H1 (cell line): Measurements from ENCODE around the gene ANKH. TPM values are rescaled to one million over a fixed set of nuclear protein-coding genes. Genes with fewer than 3 reads are reported as not detected.

ENCODE experiments used
- CTCF ChIA-PET: fragments of 300-600 bp; sonication (Branson Sonifier 250); formaldehyde crosslinking; loops from one replicate; lab custom pipeline; 2021; ENCODE audit not compliant: partially characterized antibody; lab: Charles Lee
- POLR2A ChIA-PET: fragments of 300-600 bp; sonication (Branson Sonifier 250); formaldehyde crosslinking; loops from one replicate; lab custom pipeline; 2021; ENCODE audit warnings: inconsistent platforms; ENCODE audit not compliant: partially characterized antibody; lab: Charles Lee
- DNase-seq, 2 experiments: peaks; one replicate each; pipeline versions ENCODE4 v3.0.0 to v3.0.0-alpha.2; 2010 to 2022; ENCODE audit warnings: low spot score in 2 of 2, low read depth in 1 of 2, mixed read lengths in 1 of 2
- FAIRE-seq: peaks from 2 replicates; lab custom pipeline; 2011; peaks lifted over from hg19 to GRCh38; lab: Jason Lieb, UNC
- H2AFZ ChIP-seq: 2 replicates; pipeline ENCODE4 v1.8.1; 2012; ENCODE audit warnings: low read length, inconsistent platforms
- H2AK5ac ChIP-seq: 2 replicates; pipeline ENCODE4 v1.6.1; 2013; ENCODE audit warnings: low read depth, low read length
- H2BK120ac ChIP-seq: replicated peaks from 2 replicates; pipeline ENCODE3; 2013; ENCODE audit warnings: low read depth, low read length, inconsistent platforms
- H2BK12ac ChIP-seq: 2 replicates; pipeline ENCODE4 v1.6.1; 2013; ENCODE audit warnings: low read depth, low read length
- H2BK15ac ChIP-seq: 2 replicates; pipeline ENCODE4 v1.6.1; 2013; ENCODE audit warnings: low read length
- H2BK20ac ChIP-seq: 2 replicates; pipeline ENCODE4 v1.6.1; 2013; ENCODE audit warnings: low read length
- H2BK5ac ChIP-seq: 2 replicates; pipeline ENCODE4 v1.6.1; 2013; ENCODE audit warnings: low read depth, low read length
- H3K14ac ChIP-seq: 2 replicates; pipeline ENCODE4 v1.6.1; 2013; ENCODE audit warnings: inconsistent platforms; ENCODE audit not compliant: insufficient read length
- H3K18ac ChIP-seq: 2 replicates; pipeline ENCODE4 v1.6.1; 2013; ENCODE audit warnings: low read length; ENCODE audit errors: extremely low read depth
- H3K23ac ChIP-seq: 2 replicates; pipeline ENCODE4 v1.6.1; 2013; ENCODE audit warnings: inconsistent platforms; ENCODE audit not compliant: insufficient read length
- H3K23me2 ChIP-seq: 2 replicates; pipeline ENCODE4 v1.6.1; 2013; ENCODE audit warnings: low read depth, low read length
- H3K27ac ChIP-seq: 2 replicates; pipeline ENCODE4 v1.6.1; 2011; ENCODE audit warnings: low read depth, low read length, inconsistent platforms
- H3K27me3 ChIP-seq, 4 experiments: replicated peaks in 1 of 4; 1 replicate in 1 of 4; 2 replicates in 3 of 4; pipeline versions ENCODE4 v1.6.1 to v1.8.1; 2011 to 2013; ENCODE audit warnings: low read length in 3 of 4, mild to moderate bottlenecking in 3 of 4, inconsistent platforms in 2 of 4, mixed read lengths in 2 of 4, moderate library complexity in 1 of 4; ENCODE audit not compliant: control insufficient read depth in 3 of 4, insufficient read depth in 3 of 4; ENCODE audit errors: extremely low read depth in 1 of 4
- H3K36me3 ChIP-seq, 4 experiments: 2 replicates each; pipeline versions ENCODE4 v1.6.1 to v1.8.1; 2011 to 2013; ENCODE audit warnings: mild to moderate bottlenecking in 4 of 4, low read length in 3 of 4, moderate library complexity in 2 of 4, control low read depth in 1 of 4, inconsistent platforms in 1 of 4; ENCODE audit not compliant: insufficient read depth in 4 of 4, control insufficient read depth in 2 of 4
- H3K4ac ChIP-seq: replicated peaks from 2 replicates; pipeline ENCODE3; 2013; ENCODE audit warnings: low read length, low read depth, mixed read lengths, inconsistent platforms; ENCODE audit not compliant: insufficient read length
- H3K4me1 ChIP-seq, 4 experiments: replicated peaks in 1 of 4; 1 replicate in 1 of 4; 2 replicates in 3 of 4; pipeline versions ENCODE4 v1.6.1 to v1.8.1; 2011 to 2013; ENCODE audit warnings: low read length in 3 of 4, inconsistent platforms in 2 of 4, mixed read lengths in 1 of 4; ENCODE audit not compliant: insufficient read depth in 4 of 4, control insufficient read depth in 3 of 4
- H3K4me2 ChIP-seq, 2 experiments: 2 replicates each; pipeline versions ENCODE4 v1.6.1 to v1.8.1; 2011 to 2013; ENCODE audit warnings: low read depth in 2 of 2, low read length in 2 of 2, control low read depth in 1 of 2, inconsistent platforms in 1 of 2, mild to moderate bottlenecking in 1 of 2; ENCODE audit not compliant: insufficient read depth in 1 of 2
- H3K4me3 ChIP-seq, 4 experiments: fragments of 200-600, 300-600 bp in 1 of 4; sonication (generic), shearing (Covaris generic), sonication (Bioruptor Twin) in 1 of 4; 2 replicates each; pipeline versions ENCODE4 v1.5.1 to v1.8.1; 2011 to 2016; ENCODE audit warnings: low read length in 4 of 4, low read depth in 3 of 4, control low read depth in 2 of 4, inconsistent platforms in 2 of 4, mild to moderate bottlenecking in 2 of 4, mixed read lengths in 1 of 4, moderate library complexity in 1 of 4; ENCODE audit not compliant: insufficient read depth in 2 of 4; ENCODE audit errors: extremely low read depth in 1 of 4
- H3K56ac ChIP-seq: replicated peaks from 2 replicates; pipeline ENCODE3; 2013; ENCODE audit warnings: low read depth, mild to moderate bottlenecking, mixed read lengths, low read length, inconsistent platforms; ENCODE audit not compliant: insufficient read length
- H3K79me1 ChIP-seq: 2 replicates; pipeline ENCODE4 v1.6.1; 2013; ENCODE audit warnings: low read depth, low read length, control low read depth
- H3K79me2 ChIP-seq, 2 experiments: 2 replicates each; pipeline versions ENCODE4 v1.6.1 to v1.8.1; 2012 to 2013; ENCODE audit warnings: low read length in 2 of 2, mild to moderate bottlenecking in 2 of 2, inconsistent platforms in 1 of 2; ENCODE audit not compliant: insufficient read depth in 2 of 2, control insufficient read depth in 1 of 2
- H3K9ac ChIP-seq, 4 experiments: replicated peaks in 1 of 4; 1 replicate in 1 of 4; 2 replicates in 3 of 4; pipeline versions ENCODE4 v1.6.1 to v1.8.1; 2011 to 2013; ENCODE audit warnings: low read depth in 3 of 4, low read length in 3 of 4, control low read depth in 2 of 4, mild to moderate bottlenecking in 2 of 4, moderate library complexity in 2 of 4, inconsistent platforms in 1 of 4; ENCODE audit errors: extremely low read depth in 1 of 4
- H3K9me3 ChIP-seq, 2 experiments: 2 replicates each; pipeline versions ENCODE4 v1.6.1 to v1.8.1; 2012 to 2013; ENCODE audit warnings: mild to moderate bottlenecking in 2 of 2, moderate library complexity in 2 of 2, control low read depth in 1 of 2, inconsistent platforms in 1 of 2, low read depth in 1 of 2, low read length in 1 of 2, mixed read lengths in 1 of 2; ENCODE audit not compliant: insufficient read depth in 2 of 2
- H4K20me1 ChIP-seq, 2 experiments: replicated peaks in 1 of 2; 2 replicates each; pipeline versions ENCODE3 to v1.8.1; 2011 to 2013; ENCODE audit warnings: inconsistent platforms in 2 of 2, low read length in 2 of 2, mild to moderate bottlenecking in 1 of 2; ENCODE audit not compliant: insufficient read depth in 2 of 2, control insufficient read depth in 1 of 2
- H4K5ac ChIP-seq: 2 replicates; pipeline ENCODE4 v1.6.1; 2013; ENCODE audit warnings: low read length, low read depth, mixed read lengths, inconsistent platforms; ENCODE audit not compliant: insufficient read length
- H4K8ac ChIP-seq: 2 replicates; pipeline ENCODE4 v1.8.0; 2013; ENCODE audit warnings: mild to moderate bottlenecking, moderate library complexity, low read length, inconsistent platforms; ENCODE audit not compliant: insufficient read depth; ENCODE audit errors: extremely low read depth
- H4K91ac ChIP-seq: replicated peaks from 2 replicates; pipeline ENCODE3; 2013; ENCODE audit warnings: low read length, mixed read lengths, inconsistent platforms; ENCODE audit not compliant: insufficient read length
- ATF2 ChIP-seq: IDR thresholded peaks from 2 replicates; pipeline ENCODE4 v1.6.1; 2012; ENCODE audit warnings: low read length, inconsistent platforms
- HDAC6 ChIP-seq: IDR thresholded peaks from one replicate; pipeline ENCODE4 v1.7.1; 2012; ENCODE audit warnings: low read depth, mild to moderate bottlenecking, inconsistent platforms, low read length, moderate library complexity
- POLR2AphosphoS5 ChIP-seq: IDR thresholded peaks from 2 replicates; pipeline ENCODE4 v1.6.1; 2011; ENCODE audit warnings: low read depth, low read length
- polyA plus RNA-seq, 7 experiments: library from polyadenylated mRNA; depleted of rRNA in 3 of 7; stranded (reverse) in 5 of 7; unstranded in 2 of 7; fragments of >200 nt in 5 of 7; fragments of 200-250 nt in 2 of 7; gene quantifications; 1 replicate in 5 of 7; 2 replicates in 1 of 7; 4 replicates in 1 of 7; pipeline versions ENCODE4 v1.2.1 to v1.2.3, GENCODE V29; 2011 to 2013; ENCODE audit warnings: missing spikeins in 2 of 7, mixed read lengths in 2 of 7
- total RNA-seq: library from RNA; stranded (reverse); fragmentation: NEBNext Ultra II Directional; extraction: Animal tissue kit (Norgen Biotek cat#: 25700); gene quantifications from 2 replicates; pipeline ENCODE4 v1.2.1, GENCODE V29; 2021

ANKH gene
- total and polyA plus RNA-seq, 2 of the 8 experiments (the other 6 are each of a cell fraction or from before 2014, with no cell fraction given) = 5.3 to 13.0 TPM

GRCh38 chr5:14851597-14851996, 20.0 kb downstream of the ANKH start:
- CTCF ChIA-PET = interaction anchor here (0.8 to 1.6 kb wide), 2 partner anchors 21 to 125 kb away, joined by 4 read pairs; no protein-coding TSS in a partner anchor

More at GRCh38 chr5:14851597-14851996, 20.0 kb downstream of the ANKH start:
- H2BK12ac ChIP-seq = no peak overlapping the region
- H3K79me2 ChIP-seq = no peaks in the 10 kb centered on the region
- no peak overlapping the region for H4K8ac ChIP-seq
- H3K4me2 ChIP-seq = no peak overlapping the region
- H4K91ac ChIP-seq = no peak overlapping the region
- no peak overlapping the region for H3K27ac ChIP-seq
- H3K9me3 ChIP-seq = no peaks in the 10 kb centered on the region
- H2BK120ac ChIP-seq = no peak overlapping the region
- no peak overlapping the region for H3K9ac ChIP-seq
- H3K14ac ChIP-seq = no peak overlapping the region
- no peaks in the 10 kb centered on the region for H3K36me3 ChIP-seq
- POLR2A ChIA-PET = no interaction called here
- no peak overlapping the region for H2AK5ac ChIP-seq
- H3K4me3 ChIP-seq = no peak overlapping the region
- no peak overlapping the region for H3K4ac ChIP-seq
- no peaks in the 10 kb centered on the region for H3K27me3 ChIP-seq
- H4K20me1 ChIP-seq = no peaks in the 10 kb centered on the region
- H4K5ac ChIP-seq = no peak overlapping the region
- FAIRE-seq (no peak), DNase-seq (no peak)
- TF ChIP-seq HDAC6 = no peak
- no peak for TF ChIP-seq ATF2
- no peak for TF ChIP-seq POLR2AphosphoS5
- no peak overlapping the region for H2BK20ac ChIP-seq
- H2AFZ ChIP-seq = no peak overlapping the region
- H2BK15ac ChIP-seq = no peak overlapping the region
- H3K56ac ChIP-seq = no peak overlapping the region
- H2BK5ac ChIP-seq = no peak overlapping the region
- no peak overlapping the region for H3K18ac ChIP-seq
- H3K23me2 ChIP-seq = no peaks in the 10 kb centered on the region
- no peak overlapping the region for H3K23ac ChIP-seq
- H3K4me1 ChIP-seq = peaks cover 5 to 14% (median 13%) of the 10 kb centered on the region in 4 experiments
- no peaks in the 10 kb centered on the region for H3K79me1 ChIP-seq
